ENCODE measurements around the gene SLC39A9.

- TF ChIP-seq HOXC10 (CRISPR knock-in tag; IDR thresholded peaks at IDR 0.05) (no peak), ZNF571 (tag by site-specific recombination; IDR thresholded peaks at IDR 0.05) (no peak), CTCF (tag by site-specific recombination; IDR thresholded peaks at IDR 0.05) (no peak), ZNF658 (tag by site-specific recombination; IDR thresholded peaks at IDR 0.05) (no peak), ZNF37A (tag by site-specific recombination; IDR thresholded peaks at IDR 0.05) (no peak), YY1 (tag by site-specific recombination; IDR thresholded peaks at IDR 0.05) (no peak), ZNF558 (tag by site-specific recombination; IDR thresholded peaks at IDR 0.05) (no peak), ZNF223 (tag by site-specific recombination; IDR thresholded peaks at IDR 0.05) (no peak), TSHZ1 (tag by site-specific recombination; IDR thresholded peaks at IDR 0.05; ENCODE audit: borderline replicate concordance) (no peak), ZNF133 (tag by site-specific recombination; IDR thresholded peaks at IDR 0.05) (no peak), ZNF645 (tag by site-specific recombination; IDR thresholded peaks at IDR 0.05) (no peak), ZNF311 (tag by site-specific recombination; IDR thresholded peaks at IDR 0.05; ENCODE audit: borderline replicate concordance) (no peak), BCL11A (tag by site-specific recombination; IDR thresholded peaks at IDR 0.05; ENCODE audit: low read depth) (no peak)
Observed at GRCh38 chr14:69483765-69484443, 85.4 kb downstream of the SLC39A9 start.

Data from HEK293 (cell line).